DLD1 (cell line): ENCODE results near the gene DENND1B.

ENCODE experiments used
- in situ Hi-C: cut with HindIII; loops from 2 replicates; pipeline ENCODE4 v1.10.0; 2017; ENCODE audit warnings: low sequenced_read_pairs

The DENND1B gene

DNA sequence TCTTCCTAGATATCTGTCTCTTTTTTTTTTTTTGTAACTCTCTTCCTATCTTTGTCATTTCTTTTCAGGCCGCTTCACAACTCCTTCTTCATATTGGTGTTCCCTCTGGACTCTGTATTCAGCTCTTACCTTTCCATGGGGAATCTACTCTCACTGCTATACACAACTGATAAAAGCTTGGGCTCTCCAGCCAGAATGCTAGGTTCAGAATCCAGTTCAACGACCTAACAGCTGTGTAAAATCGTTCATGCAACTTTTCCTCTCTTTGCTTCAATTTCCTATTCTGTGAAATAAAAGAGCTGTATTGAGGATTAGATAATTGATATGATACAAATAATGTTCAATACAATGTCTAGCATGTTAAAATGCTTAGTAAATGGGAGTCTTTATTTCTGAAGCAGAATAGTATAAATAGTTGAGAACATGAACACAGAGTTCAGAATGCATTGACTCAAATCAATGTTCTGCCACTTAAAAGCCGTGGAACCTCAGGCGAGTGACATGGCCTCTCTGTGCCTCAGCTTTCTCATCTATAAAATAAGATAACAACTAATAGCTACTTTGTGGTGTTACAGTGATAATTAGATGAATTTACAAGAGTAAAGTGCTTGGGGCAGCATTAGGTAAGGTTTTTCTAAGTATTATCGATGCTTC is 88.5 kb downstream of the DENND1B start:
- in situ Hi-C loops, result no loop called here

DNA sequence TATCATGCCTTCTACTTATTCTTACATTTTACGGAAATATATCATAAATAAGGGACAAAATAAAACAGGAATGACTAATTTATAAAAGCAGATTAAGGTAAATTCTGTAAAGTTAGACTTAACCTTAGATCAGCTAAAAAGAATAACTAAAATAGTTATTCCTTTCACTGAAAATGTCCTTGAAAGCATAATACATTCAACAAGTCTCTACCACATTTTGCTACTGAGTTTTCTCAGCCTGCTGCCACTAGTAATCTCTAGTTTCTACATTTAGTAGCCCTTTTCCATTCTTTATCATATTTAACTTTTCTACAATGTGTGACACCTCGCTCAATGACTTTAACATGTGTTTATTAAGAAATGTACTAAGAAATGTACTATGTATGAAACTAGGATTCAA is 89.0 kb downstream of the DENND1B start:
- in situ Hi-C loops, result no loop called here

DNA sequence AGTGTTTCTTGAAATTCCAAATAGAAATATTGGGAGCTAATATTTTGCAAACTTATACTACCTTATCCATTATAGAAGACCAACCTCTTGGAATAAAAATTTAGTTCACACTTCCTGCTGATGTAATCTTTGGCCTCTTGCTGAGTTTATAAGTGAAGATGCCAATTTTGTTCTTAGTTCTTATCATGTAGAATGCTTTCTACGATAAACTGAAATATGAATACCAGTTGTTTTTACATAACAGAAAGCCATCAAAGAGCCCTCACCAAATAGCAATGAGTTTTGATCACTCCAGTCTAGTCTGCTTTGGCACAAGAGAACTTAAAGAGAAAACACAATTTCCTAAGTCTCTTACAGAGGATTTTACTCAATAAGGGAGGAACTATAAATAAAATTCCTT is 89.5 kb downstream of the DENND1B start:
- in situ Hi-C loops, result no loop called here

DNA sequence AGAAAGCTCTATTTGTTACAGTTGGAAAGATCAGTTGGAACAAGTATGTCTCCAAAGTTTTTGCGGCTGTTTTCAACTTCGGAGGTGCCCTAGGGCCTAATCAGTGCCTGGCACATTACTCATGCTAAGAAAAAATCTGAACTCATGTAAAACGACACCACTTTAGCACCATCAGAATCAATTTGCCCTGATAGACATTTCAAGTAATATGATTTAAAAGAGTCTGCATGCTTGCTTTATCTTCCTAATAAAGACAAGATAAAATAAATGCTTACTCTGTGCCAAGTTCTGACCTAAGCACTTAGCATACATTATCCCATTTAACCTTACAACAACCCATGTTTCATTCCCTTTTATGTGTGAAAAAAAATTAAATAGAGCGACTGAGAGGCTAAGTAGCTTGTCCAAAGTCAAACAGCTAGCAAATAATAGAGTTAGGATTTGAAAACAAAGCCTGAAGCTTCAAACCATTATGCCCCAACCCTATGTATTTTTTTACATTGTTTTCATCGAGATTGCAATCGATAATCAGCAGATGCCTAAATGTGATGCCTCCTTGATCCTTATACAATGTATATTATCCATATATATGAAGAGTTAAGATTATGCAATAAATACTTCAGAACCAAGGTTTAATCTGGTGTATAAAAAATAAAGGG is 91.3 kb downstream of the DENND1B start:
- in situ Hi-C loops, result no loop called here

DNA sequence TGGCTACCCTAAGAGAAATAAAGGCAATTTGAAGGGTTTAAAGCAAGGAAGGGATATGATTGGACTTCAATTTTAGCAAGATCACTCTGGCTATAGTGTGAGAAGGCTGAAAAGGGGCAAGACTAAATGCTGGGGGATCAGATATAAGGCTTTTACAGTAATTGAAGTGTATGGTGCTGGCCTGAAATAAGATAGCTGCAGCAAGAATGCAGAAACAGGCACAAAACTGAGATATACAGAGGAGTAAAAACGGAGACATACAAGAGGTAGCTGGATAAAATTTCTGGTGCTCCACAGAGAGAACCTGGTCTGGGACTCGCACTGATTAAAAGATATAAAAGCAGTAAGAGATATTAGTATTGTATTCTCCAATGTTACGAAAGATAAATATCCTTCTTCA is 92.0 kb downstream of the DENND1B start:
- in situ Hi-C loops, result no loop called here

DNA sequence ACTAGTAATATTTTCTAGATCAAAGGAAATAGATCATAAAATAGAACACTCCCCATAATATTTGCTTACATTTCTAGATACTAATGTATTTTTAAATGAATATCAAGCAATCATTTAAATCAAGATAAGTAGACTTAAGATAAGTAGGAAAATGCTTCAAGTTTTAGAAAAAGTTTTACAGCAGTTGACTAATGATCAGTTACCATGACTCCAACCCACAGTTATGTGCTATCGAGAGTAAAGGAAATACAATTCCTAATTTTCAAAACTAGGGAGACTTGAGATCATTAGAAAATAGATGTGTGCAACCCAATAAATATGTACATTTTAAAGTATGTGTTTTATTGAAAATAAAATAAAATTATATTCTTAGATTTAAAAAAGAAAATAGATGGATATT is 95.0 kb downstream of the DENND1B start:
- in situ Hi-C loops, result no loop called here

DNA sequence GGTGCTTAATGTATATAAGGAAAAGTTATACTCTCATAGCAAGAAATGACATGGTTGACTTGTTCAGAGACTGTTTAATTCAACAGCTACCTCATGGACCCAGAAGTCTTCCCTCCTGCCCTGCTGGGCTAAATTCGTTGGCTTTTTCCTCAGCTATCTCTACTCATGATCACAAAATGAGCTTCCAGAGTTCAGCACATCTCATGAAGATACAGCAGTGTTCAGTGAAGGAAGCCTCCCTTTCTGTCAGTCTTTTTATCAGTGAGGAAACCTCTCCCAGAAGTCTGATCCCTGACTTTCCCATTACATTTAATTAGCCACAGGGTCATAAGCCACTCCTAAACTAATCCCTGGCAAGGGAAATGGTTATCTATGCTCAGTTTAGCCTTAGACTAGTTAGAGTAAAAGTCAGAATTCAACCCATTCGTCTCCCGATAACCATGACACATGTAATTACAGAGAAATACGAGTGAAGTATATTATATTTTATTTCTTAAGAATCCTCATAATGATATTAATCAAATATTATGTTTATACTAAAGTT is 97.5 kb downstream of the DENND1B start:
- in situ Hi-C loops, result no loop called here

DNA sequence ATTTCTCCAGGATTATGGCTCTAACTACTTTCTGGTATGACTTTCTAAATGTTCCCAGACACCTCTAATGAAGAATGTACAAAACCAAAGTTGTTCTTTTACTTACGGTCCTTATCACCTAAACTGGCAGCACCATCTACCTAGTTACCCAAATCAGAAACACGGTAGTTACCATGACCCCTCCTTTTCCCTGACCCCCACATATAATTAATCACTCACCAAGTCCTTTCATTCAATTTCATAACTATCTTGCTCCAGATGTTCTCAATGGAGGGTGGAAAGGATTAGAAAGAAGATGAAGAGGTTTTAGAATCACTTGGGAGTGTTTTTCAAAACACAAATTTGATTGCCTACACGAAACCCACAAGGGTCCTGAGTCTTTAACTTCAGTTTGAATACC is 98.0 kb downstream of the DENND1B start:
- in situ Hi-C loops, result no loop called here

DNA sequence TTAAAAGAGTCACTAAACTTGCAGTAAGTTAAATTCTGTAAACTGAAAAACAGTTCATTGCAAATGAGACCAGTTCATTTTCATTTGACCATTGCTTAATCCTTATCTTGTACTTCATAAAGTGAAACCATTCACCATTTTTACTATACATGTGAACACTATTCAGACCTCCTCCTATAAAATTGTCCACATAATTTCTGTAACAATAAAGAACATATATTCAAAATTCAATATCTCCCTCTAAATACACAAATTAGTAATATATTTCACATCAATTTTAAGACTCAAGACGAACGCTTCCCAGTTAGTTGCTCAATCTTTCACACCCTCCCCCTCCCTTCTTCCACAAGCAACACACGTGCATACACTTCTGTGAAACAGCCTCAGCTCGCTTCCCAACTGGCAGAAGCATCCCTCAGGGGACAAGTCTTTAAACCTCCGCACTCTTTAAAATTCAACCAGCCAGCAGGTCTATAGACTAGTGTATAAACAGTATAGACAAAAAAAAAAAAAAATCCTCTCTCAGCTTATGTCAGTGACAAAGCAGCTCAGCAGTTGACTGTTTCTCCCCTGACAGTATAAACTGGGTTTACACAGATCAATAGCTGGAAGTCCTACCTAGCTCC is 99.6 kb downstream of the DENND1B start:
- in situ Hi-C loops, result no loop called here

DNA sequence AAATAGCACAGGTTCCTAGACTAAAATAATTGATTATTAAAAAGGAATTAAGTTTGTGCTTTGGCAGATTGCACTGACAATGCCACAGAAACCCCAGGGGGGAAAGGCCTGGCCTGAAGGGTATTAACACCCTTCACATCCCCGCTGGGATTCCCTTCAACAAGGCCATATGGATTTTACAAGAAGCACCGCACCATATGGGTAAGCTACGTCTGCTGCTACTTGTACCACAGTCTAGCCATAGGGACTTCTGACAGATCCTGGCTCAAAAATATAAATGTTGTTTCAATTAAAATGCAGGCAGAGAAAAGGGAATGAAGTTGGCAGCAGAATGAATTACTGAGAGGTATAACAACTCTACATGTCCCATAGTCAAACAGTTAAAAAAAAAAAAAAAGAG is 101.0 kb downstream of the DENND1B start:
- in situ Hi-C loops, result no loop called here

DNA sequence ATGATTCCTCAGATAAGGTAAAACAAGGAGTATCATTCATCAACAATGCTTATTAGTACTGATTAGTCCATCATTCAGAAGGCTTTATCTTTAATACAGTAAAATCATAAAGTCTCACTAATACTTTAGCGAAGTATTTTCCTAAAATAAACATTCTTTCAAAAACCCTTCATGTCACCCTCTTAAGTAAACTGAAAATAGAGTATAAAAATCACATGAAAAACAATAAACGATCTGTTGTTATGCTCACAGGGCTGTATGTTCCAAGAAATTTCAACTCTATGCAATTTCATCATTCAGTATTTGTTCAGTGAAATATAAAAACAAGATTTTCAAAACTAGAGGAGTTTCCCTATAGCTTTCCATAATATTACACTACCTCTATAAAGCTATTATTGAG is 102.0 kb downstream of the DENND1B start:
- in situ Hi-C loops, result no loop called here

DNA sequence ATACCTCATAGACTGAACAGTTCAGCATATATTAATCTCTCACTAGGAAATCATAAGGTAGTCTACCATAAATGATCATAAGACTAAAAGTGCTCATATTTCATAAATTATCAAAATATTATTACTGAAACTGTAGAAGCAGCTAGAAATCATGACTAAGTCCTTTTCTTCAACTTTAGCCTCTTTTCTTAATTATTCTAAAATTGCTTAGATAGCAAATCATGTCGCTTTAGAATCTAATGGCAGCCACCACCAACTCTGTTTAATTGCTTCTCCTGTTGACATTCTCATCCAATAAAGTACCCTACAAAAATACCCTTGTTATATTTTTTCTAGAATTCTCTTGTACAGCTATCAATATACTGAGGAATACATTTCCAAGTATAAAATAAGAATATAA is 102.9 kb downstream of the DENND1B start:
- in situ Hi-C loops, result no loop called here

DNA sequence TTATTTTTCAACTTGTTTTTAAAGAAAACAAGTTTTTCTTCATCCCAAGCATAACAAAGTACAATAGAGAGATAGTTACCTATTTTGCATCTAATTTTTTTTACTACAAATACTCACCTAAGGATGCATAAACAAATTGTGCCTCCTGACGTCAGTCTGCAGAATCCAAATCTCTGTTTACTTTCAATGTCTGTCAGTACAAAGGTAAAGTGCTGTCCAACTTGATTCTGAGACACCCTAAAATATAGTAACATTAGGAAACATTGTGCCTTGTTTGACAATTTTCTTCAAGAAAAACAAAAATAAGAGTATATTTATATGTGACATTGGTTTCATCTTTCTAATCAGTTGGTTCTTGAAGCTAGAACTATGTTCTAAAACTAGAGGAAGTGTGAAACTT is 103.4 kb downstream of the DENND1B start:
- in situ Hi-C loops, result no loop called here

DNA sequence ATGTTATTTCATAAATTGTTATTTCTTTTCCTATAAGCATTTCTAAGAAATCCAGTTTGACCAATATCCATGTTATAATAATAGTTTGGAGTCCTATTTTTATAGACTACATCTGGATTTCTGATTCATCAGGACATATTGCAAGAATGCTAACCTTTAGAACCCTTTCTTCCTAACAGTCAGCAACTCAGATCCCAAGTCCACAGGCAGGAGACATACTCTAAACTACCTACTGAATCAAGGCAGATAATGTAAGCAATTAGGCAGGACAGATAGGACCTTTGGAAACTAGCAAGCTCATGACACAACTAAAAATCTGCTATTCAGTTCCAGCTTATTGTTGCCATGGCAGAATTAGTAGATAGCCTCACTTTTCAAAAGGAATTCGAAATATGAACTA is 104.1 kb downstream of the DENND1B start:
- in situ Hi-C loops, result no loop called here

DNA sequence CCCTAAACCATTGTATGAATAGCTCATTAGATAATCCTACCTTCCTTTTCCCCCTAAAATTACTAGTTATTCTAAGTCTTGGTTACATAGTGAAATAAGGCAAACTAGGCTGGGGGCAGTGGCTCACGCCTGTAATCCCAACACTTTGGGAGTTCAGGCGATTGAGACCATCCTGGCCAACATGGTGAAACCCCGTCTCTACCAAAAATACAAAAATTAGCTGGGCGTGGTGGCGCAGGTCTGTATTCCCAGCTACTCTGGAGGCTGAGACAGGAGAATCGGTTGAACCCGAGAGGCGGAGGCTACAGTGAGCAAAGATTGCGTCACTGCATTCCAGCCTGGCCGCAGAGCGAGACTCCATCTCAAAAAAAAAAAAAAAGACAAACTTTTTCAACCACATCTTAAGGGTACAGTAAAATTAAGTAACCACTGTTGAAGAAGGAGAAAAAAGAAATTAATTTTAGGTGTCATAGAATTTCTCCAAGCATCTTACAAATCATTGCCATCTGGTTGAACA is 108.5 kb downstream of the DENND1B start:
- in situ Hi-C loops, result no loop called here

DNA sequence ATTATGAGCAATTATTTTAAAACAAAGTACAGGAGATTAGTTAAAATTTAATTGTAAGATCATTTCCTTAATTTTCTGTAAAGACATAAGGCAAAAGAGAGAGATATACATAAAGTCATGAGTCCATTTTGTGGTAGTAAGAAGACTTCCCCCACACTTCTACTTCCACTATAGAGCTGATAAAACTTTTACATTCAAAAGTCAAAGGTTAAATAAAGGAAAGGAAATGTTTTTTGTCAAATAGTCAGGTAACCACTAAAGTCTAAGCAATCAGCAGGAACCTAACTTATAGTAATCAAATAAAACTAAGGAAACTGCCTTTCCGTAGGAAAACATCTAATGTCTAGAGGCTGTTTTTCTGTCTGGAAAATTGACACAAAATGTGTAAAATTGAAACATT is 110.9 kb downstream of the DENND1B start:
- in situ Hi-C loops, result no loop called here

DNA sequence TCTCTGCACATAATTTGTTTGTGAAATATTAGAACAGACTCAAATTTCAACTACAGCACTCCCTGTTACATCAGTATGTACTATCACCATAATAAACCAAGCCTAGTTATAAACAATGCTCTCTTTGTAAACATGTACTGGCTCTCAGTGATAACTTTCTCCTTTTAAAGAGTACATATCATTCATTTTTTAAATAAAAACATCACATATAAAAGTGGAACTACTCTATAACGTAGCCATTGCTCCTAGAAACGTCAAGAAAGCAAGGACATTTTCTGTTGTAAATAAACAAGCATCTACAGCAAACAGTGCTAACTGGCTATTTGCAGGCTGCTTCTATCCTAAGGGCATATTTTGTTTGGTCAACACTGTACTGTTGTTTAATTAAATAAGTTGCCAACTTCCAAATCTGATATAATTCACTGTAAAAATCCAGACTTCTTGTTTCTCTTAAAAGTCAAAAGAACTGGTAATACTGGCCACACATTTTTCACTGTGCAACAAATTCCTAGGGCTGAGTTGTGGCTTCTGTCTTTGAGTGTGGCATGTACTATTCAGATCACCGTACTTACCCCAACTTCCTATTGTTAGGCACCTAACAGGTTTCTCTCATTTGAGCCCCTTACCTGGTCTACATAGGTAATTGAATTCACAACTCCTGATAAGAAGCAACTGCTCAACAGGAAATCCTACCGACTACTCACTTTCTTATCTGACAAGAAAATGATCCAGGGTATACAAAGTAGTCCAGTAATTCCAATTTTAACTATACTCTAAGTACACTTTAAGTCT is 111.9 kb downstream of the DENND1B start:
- in situ Hi-C loops, result no loop called here

DNA sequence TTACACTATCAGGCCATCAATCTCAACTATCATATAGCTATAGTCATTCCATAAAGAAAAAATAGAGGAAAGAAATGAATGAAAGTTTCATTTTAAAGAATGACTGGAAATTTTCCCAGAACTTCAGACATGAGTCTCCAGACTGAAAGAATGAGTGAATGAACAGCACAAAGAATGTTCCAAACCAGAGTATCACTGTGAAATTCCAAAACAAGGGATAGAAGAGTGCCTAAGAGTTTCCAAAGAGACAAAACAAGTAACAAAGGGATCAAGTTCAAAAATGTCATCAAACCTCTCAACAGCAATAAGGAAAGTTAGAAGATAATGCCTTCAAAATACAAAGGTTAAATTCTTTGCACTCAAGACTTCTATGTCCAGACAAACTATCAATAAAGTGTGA is 114.9 kb downstream of the DENND1B start:
- in situ Hi-C loops, result no loop called here

DNA sequence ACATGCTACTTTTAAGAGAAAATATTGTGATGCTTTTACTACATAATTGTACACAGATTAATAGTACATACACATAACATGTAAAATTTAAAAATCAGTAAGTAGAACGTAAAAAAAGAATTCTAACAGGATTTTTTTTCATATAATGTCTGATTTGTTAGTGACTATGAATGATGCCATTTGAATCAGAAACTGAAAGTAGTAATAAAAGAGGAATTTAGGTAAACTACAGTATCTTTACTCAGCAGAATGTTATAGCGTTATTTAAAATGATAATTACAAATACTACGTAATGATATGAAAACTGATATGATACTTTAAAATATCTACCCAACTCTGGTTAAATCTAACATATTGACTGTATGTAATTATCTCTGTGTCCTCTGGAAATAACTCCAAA is 116.1 kb downstream of the DENND1B start:
- in situ Hi-C loops, result no loop called here

DNA sequence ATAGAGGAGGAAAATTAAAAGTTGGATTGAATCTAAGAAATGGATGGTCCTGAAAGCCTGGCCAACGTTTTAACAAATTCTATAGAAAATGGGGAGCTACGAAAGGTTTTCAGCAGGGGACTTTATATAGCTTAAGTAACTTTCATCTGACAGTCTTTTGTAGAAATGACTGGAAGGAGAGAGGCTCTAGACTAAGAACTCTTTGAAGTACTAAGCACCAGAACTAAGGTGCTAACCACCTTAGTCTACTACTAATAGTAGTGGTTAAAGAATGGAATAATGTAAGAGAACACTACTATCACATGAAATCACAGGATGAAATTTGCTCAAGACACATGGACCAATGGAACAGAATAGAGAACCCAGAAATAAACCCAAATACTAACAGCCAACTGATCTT is 126.1 kb downstream of the DENND1B start:
- in situ Hi-C loops, result no loop called here

DNA sequence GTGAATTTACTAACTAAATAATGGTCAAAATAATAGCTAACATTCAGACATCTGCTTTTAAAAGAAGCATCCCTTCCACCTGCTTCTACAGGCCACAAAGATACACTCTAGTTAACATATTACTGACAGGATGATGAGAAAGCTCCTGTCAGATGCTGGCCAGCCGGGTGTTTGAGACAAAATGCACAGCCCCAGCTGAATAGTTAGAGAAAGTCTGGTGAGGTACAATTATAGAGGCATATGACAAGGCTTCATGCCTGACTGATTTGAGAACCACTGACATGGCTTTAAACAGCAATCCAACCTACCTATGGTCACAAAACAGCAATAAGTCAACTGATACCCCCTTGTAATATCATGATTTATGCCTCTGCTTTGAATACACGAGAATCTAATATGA is 137.0 kb downstream of the DENND1B start:
- in situ Hi-C loops, result no loop called here
